Activated T-helper 17 cell treated with anti-CD3 and anti-CD28 coated beads, Interleukin-2, amount 50 U/mL, for 72 hours (primary cell): ENCODE data around the gene SCIN. TPM values are rescaled to one million over a fixed set of nuclear protein-coding genes. Genes with fewer than 3 reads are reported as not detected.
A peak's percentile ranks its signal among the peaks of the same experiment; 100 is the strongest.
"Not testable (repeated sequence)": the region's sequence is repeated elsewhere in the genome, so short reads cannot be mapped to it uniquely, and the experiment has no call there.

Experiments used
- ATAC-seq: fragments of 150-1000 bp; cut with Tn5 transposase; replicated peaks from 2 replicates; pipeline ENCODE4 v1.10.0; 2021; ENCODE audit warnings: mild to moderate bottlenecking, moderate library complexity
- H3K27ac Mint-ChIP-seq: one replicate; pipeline ENCODE4 v1.8.0; 2022; ENCODE audit warnings: mixed read lengths
- H3K27me3 Mint-ChIP-seq: one replicate; pipeline ENCODE4 v1.8.0; 2022; ENCODE audit warnings: mixed read lengths
- H3K36me3 Mint-ChIP-seq: one replicate; pipeline ENCODE4 v1.8.0; 2022; ENCODE audit warnings: low read depth, mild to moderate bottlenecking, mixed read lengths
- H3K4me1 Mint-ChIP-seq: one replicate; pipeline ENCODE4 v1.8.0; 2022; ENCODE audit warnings: mixed read lengths
- H3K4me3 Mint-ChIP-seq: one replicate; pipeline ENCODE4 v1.8.0; 2022; ENCODE audit warnings: mild to moderate bottlenecking, mixed read lengths
- H3K9me3 Mint-ChIP-seq: one replicate; pipeline ENCODE4 v1.8.0; 2022; ENCODE audit warnings: mixed read lengths
- total RNA-seq, 2 donors: library from RNA; stranded (reverse); gene quantifications; one replicate each; pipeline ENCODE4 v1.2.3, GENCODE V29; 2022

Gene SCIN
- total RNA-seq, 2 donors from 2014 or later: 0.17 to 0.29 TPM

DNA sequence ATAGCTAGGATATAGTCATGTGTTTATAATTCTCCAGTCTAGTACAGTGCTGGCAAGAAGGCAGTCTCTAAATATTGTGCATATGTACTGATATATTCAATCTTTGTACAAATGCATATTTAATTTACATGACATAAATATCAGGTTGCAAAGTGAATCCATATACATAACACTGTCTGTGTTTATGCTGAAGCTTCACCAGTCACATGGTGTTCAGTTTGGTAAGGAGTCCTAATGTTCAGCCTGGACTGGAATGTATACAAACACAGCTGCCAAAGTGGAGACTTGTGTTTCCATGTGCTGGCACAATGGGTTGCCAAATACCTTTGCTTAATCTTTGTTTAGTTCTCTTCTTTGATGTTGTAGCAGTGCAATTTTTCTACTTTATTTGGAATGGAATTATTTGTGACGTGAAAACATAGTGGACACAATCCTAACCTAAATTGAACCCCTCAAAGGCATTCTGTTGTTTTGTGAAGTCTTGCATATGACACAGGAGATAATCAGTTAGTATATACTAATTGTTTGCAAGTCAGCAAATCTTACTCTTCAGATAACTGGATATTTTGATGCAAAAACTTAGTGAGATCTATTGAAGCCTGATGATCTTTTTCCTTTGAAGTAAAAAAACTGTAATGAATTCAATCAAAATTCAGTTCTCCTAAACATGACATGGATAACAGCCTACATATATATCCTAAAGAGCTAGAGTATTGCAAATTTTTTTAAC is 99.6 kb downstream of the SCIN start:
- no peak for ATAC-seq

DNA sequence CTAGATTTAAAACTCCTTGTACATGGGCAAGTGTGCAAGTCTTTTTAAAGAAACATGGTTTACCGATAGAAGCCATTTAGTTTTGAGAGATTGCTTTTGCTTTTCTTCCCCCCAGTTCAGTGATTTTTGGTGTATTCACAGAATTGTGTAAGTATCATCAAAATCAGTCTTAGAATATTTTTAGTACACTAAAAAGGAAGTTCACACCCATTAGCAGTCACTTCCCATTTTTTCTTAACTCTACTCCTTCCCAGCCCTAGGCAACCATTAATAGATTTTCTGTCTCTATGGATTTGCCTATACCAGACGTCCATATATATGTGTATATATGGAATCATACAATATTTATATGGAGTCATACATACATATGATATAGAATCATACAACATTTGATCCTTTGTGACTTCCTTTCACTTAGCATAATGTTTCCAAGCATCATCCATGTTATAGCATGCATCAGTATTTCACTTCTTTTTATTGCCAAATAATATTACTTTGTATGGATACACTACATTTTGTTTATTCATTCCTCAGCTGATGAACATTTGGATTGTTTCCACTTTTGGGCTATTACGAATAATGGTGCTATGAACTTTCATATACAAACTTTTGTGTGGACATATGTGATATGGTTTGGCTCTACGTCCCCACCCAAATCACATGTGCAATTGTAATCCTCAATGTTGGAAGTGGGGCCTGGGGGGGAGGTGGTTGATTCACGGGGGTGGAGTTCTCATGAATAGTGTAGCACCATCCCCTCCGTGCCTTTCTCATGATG is 100.4 kb downstream of the SCIN start:
- H3K36me3 Mint-ChIP-seq: no peaks in the 10 kb centered on the region
- H3K9me3 Mint-ChIP-seq: no peaks in the 10 kb centered on the region
- peaks cover 6% of the 10 kb centered on the region for H3K4me1 Mint-ChIP-seq
- no peak for ATAC-seq
- H3K27me3 Mint-ChIP-seq: no peaks in the 10 kb centered on the region
- no peak overlapping the region for H3K4me3 Mint-ChIP-seq
- H3K27ac Mint-ChIP-seq: no peak overlapping the region

More for the DNA sequence above, 99.6 kb downstream of the SCIN start:
- Mint-ChIP-seq H3K27ac (no peak overlapping the region), H3K36me3 (no peaks in the 10 kb centered on the region), H3K4me1 (peaks cover 6% of the 10 kb centered on the region), H3K9me3 (no peaks in the 10 kb centered on the region), H3K27me3 (no peaks in the 10 kb centered on the region), H3K4me3 (no peak overlapping the region)

DNA sequence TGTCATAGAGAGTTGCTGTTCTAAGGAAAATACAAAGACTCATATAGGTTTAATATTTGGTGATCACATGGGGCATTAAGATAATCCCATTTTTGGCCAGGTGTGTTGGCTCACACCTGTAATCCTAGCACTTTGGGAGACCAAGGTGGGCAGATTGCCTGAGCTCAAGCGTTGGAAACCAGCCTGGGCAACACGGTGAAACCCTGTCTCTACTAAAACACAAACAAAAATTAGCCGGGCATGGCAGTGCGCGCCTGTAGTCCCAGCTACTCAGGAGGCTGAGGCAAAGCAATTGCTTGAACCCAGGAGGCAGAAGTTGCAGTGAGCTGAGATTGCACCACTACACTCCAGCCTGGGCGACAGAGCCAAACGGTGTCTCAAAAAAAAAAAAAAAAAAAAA is 102.9 kb downstream of the SCIN start:
- not testable (repeated sequence) for H3K27me3 Mint-ChIP-seq, ATAC-seq, H3K9me3 Mint-ChIP-seq, H3K27ac Mint-ChIP-seq, H3K36me3 Mint-ChIP-seq, H3K4me3 Mint-ChIP-seq, H3K4me1 Mint-ChIP-seq

DNA sequence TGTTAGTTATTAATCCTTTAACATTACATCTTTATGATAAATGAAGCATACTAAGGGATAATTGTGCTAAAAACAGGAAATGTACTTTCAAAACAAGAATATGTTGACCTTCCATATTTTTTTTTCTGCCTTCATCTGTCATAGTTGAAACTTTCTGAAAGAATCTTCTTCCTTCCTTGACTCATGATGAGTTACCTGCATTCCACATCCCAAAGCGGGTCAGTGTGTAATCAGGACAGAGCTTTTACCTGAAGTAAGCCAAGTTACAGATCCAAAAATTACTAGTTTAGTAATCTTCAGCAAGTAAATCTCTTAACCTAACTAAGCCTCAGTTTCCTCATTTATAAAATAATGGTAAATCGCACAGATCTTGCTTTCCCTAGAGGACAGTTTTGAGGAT is 103.5 kb downstream of the SCIN start:
- H3K36me3 Mint-ChIP-seq: no peaks in the 10 kb centered on the region
- H3K27ac Mint-ChIP-seq: no peak overlapping the region
- H3K4me3 Mint-ChIP-seq: no peak overlapping the region
- H3K9me3 Mint-ChIP-seq: no peaks in the 10 kb centered on the region
- H3K27me3 Mint-ChIP-seq: no peaks in the 10 kb centered on the region
- ATAC-seq: no peak
- H3K4me1 Mint-ChIP-seq: peaks cover 6% of the 10 kb centered on the region

DNA sequence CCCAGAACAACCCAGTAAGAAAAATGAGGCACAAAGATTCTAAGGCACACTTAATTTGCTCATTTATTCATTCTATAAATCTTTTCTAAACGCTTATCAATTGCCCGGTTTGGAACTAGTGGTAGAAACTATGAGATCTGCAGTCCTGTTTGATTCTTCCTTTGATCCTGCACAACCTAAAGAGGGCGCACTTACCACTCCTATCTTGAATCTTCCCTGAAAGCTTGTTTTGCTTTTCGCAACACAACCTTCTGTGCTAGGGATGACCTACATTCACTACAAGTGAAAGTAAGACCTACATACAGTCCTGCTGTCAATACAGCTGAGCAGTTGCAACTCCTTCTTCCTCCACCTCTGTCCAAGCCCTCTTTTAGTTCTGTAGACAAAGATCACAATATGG is 104.3 kb downstream of the SCIN start:
- Mint-ChIP-seq H3K27me3 (no peaks in the 10 kb centered on the region), H3K27ac (peak overlapping the region; percentile 7), H3K4me1 (peaks cover 6% of the 10 kb centered on the region), H3K9me3 (no peaks in the 10 kb centered on the region), H3K36me3 (no peaks in the 10 kb centered on the region), H3K4me3 (peak overlapping the region; percentile 19)
- ATAC-seq: peak; percentile 85

DNA sequence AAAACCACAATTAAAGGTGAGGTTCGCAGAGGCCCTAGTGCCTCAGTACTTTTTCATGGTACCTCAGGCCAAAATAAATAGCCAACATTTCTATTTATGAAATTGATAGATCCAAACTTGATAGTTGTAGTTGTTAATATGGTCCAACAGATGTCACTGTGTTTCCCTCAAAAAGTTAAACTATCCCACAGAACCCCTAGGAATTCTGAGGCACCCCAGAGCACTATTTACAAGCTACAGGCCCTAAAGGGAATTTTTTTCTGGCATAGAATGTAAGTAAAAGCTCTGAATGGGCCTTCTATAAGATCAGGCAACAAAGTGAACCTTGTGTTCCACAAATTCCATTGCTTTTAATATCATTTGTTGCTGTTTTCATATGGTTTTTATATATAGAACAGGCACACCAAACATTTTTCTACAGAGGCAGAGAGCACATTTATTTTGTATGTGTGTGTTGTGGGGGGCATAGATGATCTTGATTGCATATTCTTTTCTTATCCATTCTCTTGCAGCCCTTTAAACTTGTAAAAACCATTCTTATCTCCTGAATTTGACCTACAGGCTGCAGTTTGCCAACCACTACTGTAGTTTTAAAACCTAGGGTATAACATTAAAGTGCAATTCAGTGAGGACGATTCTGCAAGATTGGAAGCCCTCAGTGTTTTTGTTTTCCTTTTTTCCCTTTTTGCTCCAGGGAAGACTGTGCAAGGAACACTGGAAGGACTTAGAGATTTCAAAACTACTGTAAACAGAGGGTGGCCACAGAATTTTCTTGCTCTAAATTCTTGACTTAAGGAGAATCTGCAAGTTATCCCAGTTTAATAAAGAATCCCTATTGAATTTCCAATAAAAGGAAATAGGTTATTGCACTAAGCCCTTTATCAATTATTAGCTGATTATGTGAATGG is 113.4 kb downstream of the SCIN start:
- no peak overlapping the region for H3K4me3 Mint-ChIP-seq
- H3K36me3 Mint-ChIP-seq: peaks cover 16% of the 10 kb centered on the region
- H3K4me1 Mint-ChIP-seq: peaks cover 10% of the 10 kb centered on the region
- ATAC-seq: no peak
- H3K27me3 Mint-ChIP-seq: no peaks in the 10 kb centered on the region
- no peaks in the 10 kb centered on the region for H3K9me3 Mint-ChIP-seq
- no peak overlapping the region for H3K27ac Mint-ChIP-seq

DNA sequence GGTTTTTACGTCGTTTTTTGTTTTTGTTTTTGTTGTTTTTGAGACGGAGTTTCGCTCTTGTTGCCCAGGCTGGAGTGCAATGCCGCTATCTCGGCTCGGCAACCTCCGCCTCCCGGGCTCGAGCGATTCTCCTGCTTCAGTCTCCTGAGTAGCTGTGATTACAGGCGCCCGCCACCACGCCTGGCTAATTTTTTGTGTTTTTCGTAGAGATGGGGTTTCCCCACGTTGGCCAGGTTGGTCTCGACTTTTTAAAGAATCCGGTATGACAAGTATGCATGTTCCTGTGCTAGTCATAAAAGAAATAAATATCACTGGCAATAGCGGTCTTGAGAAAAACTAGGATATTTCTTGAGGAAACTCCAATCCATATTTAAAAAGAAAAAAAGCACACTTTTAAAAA is 114.2 kb downstream of the SCIN start:
- ATAC-seq: no peak
- no peaks in the 10 kb centered on the region for H3K27me3 Mint-ChIP-seq
- H3K36me3 Mint-ChIP-seq: peaks cover 24% of the 10 kb centered on the region
- H3K4me3 Mint-ChIP-seq: no peak overlapping the region
- no peak overlapping the region for H3K27ac Mint-ChIP-seq
- H3K4me1 Mint-ChIP-seq: peaks cover 10% of the 10 kb centered on the region
- H3K9me3 Mint-ChIP-seq: no peaks in the 10 kb centered on the region

DNA sequence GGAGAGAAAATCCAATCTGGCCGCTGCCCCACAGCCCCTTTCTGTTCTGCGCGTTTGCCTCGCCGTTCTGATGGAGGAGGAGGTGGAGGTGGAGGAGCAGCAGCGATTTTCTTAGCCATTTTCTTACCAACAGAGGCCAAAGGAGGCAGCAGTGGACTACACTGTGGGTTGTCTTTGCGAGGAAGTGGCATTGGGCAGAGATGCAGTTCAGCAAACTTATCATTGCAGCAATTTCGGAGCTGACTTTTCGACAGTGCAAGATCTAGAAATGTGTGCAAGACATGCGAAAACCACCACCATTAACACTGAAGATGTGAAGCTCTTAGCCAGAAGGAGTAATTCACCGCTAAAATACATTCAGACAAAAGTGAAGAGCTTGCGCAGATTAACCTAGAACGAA is 115.0 kb downstream of the SCIN start:
- H3K4me3 Mint-ChIP-seq: peak overlapping the region; percentile 92
- no peaks in the 10 kb centered on the region for H3K27me3 Mint-ChIP-seq
- H3K36me3 Mint-ChIP-seq: peaks cover 27% of the 10 kb centered on the region
- H3K4me1 Mint-ChIP-seq: peaks cover 10% of the 10 kb centered on the region
- no peak for ATAC-seq
- no peaks in the 10 kb centered on the region for H3K9me3 Mint-ChIP-seq
- H3K27ac Mint-ChIP-seq: peak overlapping the region; percentile 91

DNA sequence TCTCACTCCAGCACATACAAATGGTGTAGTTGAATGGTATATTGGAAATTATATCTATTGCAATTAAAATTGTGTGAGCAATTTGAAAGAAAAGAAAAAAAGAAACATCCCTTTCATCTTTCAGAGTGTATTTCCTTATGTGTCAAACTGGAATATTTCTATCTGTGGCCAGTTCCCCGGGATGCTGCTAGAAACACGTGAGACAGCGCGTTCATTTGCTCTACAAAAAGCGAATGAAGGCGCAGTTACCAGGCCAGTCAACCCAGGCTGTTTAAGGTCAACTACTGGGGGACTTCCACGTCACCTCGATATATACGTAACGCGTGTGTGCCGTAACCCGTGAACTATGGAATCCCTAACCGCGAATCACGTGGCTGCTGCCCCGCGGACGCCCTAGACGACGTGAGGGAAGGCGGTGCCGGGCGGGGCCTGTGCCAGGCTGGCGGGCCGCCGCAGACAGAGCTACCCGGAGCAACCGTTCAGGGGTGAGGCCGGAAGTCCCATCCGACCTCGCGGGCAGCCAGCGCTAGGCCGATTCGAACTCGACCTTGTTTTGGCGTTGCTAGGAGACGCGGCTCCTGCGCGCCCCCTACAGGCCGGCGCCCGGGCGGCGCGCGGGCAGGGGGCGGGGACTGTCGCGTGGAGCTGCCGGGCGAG is 115.8 kb downstream of the SCIN start:
- ATAC-seq: peak; percentile 91
- H3K4me3 Mint-ChIP-seq: peak overlapping the region; percentile 92

DNA sequence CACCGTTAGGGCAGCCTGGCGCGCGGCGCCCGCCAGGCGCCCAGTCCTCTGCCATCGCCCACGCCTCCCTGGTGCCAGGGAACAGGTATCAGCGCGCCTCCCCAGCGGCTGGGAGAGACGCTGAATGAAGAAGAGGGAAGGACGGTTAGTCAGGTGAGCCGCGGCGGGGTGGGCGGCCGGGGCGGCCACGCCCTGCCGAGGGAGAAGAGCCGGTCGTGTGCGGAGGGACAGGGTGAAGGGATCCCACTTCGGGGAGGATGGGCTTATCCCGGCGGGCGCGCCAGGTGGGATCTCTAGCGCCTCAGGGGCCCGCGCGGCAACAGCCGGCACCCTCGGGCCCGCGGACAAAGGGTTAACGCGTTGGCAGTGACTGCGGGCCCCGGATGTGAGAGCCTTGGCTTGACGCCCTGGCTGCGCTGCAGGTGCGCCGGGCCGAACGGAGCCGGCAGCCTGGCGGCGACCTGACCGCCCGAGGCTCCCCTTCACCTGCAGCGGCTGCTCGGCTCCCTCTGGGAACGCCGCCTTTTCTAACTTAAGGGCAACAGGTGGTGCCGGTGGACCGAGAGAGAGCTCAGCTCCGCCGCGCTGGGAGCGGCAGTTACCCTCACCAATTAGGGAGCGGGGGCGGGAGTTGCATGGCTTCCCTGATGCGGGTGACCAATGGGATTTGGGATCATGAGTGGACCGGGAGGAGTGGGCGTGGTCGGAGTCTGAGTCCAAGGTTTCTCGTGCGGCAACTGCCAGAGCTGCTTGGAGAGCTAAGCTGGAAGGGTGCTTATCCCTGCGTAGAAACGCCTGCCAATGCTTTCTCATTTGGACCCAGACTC is 116.6 kb downstream of the SCIN start, which contains the start of gene ARL4A:
TSS of gene ARL4A (plus strand) at position 743 of the 827 bp plus-strand sequence. CDS start 622 bp downstream, outside the sequence.
- peak within 1 kb of the TSS; percentile 92 for H3K4me3 Mint-ChIP-seq
- ATAC-seq: peak; percentile 74

More for the DNA sequence above, 115.8 kb downstream of the SCIN start:
- Mint-ChIP-seq H3K9me3 (no peaks in the 10 kb centered on the region), H3K36me3 (peaks cover 27% of the 10 kb centered on the region), H3K27me3 (no peaks in the 10 kb centered on the region), H3K27ac (peak overlapping the region; percentile 91), H3K4me1 (peaks cover 10% of the 10 kb centered on the region)

DNA sequence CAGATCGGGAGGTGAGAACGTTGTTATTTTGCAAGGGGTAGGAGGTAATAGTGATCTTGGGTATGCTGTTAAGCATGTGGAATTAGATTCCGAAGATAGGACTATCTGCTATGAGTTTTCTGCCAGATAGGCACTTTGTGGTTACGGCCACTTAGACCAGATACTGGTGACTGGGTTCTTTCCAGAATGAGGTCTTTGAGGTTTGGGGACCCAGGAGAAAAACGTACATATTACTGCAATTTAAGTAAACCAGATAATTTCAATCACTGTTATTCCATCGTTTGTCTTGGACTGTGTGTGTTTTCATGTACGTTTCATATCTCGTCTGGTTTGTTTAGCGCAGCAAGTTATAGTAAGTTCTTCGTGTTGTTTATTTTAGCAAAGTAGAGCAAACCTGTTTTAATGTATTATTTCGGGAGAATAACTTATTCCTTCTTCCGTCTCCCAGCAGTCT is 117.2 kb downstream of the SCIN start:
- H3K4me1 Mint-ChIP-seq: peaks cover 11% of the 10 kb centered on the region
- peaks cover 27% of the 10 kb centered on the region for H3K36me3 Mint-ChIP-seq

More for the DNA sequence above, 116.6 kb downstream of the SCIN start, which contains the start of gene ARL4A:
- peaks cover 27% of the 10 kb centered on the region for H3K36me3 Mint-ChIP-seq
- H3K27me3 Mint-ChIP-seq: no peaks in the 10 kb centered on the region
- H3K9me3 Mint-ChIP-seq: no peaks in the 10 kb centered on the region
- peak within 1 kb of the TSS; percentile 91 for H3K27ac Mint-ChIP-seq
- peaks cover 10% of the 10 kb centered on the region for H3K4me1 Mint-ChIP-seq

DNA sequence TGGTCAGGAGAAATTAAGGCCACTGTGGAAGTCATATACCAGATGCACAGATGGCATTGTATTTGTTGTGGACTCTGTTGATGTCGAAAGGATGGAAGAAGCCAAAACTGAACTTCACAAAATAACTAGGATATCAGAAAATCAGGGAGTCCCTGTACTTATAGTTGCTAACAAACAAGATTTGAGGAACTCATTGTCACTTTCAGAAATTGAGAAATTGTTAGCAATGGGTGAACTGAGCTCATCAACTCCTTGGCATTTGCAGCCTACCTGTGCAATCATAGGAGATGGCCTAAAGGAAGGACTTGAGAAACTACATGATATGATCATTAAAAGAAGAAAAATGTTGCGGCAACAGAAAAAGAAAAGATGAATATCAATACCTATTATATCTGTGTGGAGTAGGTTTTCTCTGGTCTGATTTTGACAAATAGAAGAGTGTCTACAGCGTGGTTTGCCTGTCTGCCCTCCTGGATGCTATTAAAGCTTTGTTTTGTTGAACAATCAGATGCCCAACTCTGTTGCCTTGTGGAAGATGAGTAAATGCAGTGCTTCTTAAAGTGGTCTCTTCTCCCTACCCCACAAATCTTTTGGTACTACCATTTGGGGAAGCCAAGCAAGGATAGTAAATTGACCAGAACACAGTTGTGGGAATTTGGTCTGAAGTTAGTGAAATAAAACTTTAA is 118.1 kb downstream of the SCIN start:
- H3K4me3 Mint-ChIP-seq: peak overlapping the region; percentile 92
- not testable (repeated sequence) for H3K9me3 Mint-ChIP-seq, H3K27me3 Mint-ChIP-seq, ATAC-seq
- peak overlapping the region; percentile 91 for H3K27ac Mint-ChIP-seq
- H3K4me1 Mint-ChIP-seq: peaks cover 16% of the 10 kb centered on the region
- H3K36me3 Mint-ChIP-seq: peaks cover 27% of the 10 kb centered on the region

More for the DNA sequence above, 117.2 kb downstream of the SCIN start:
- H3K4me3 Mint-ChIP-seq: peak overlapping the region; percentile 92
- ATAC-seq: no peak
- H3K27me3 Mint-ChIP-seq: no peaks in the 10 kb centered on the region
- H3K27ac Mint-ChIP-seq: peak overlapping the region; percentile 91
- H3K9me3 Mint-ChIP-seq: no peaks in the 10 kb centered on the region
